Smooth muscle cell (in vitro differentiated cells): ENCODE data around the gene ESRRG. TPM values are rescaled to one million over a fixed set of nuclear protein-coding genes. Genes with fewer than 3 reads are reported as not detected.

Experiments used
- DNase-seq: peaks from one replicate; lab custom pipeline; 2025; ENCODE audit not compliant: unreplicated experiment; lab: John Stamatoyannopoulos, UW
- H2AFZ ChIP-seq: fragments of 200-600 bp; sonication (generic); 2 replicates; pipeline ENCODE4 v1.6.0; 2016; ENCODE audit warnings: antibody characterized with exemption, low read depth, mild to moderate bottlenecking
- H3F3A ChIP-seq: fragments of 200-600 bp; sonication (generic); 2 replicates; pipeline ENCODE4 v1.6.0; 2017; ENCODE audit warnings: antibody characterized with exemption, low read depth
- H3K27ac ChIP-seq: fragments of 200-600 bp; sonication (generic); 2 replicates; pipeline ENCODE4 v1.5.1; 2016; ENCODE audit warnings: low read depth, mild to moderate bottlenecking
- H3K27me3 ChIP-seq: fragments of 200-600 bp; sonication (generic); 2 replicates; pipeline ENCODE4 v1.6.1; 2016; ENCODE audit warnings: low read depth, mild to moderate bottlenecking
- H3K36me3 ChIP-seq: fragments of 200-600 bp; sonication (generic); 2 replicates; pipeline ENCODE4 v1.5.1; 2016; ENCODE audit warnings: low read depth
- H3K4me1 ChIP-seq: fragments of 200-600 bp; sonication (generic); 2 replicates; pipeline ENCODE4 v1.5.1; 2016; ENCODE audit warnings: low read depth
- H3K4me2 ChIP-seq: fragments of 200-600 bp; sonication (generic); 2 replicates; pipeline ENCODE4 v1.6.0; 2016; ENCODE audit warnings: mild to moderate bottlenecking
- H3K4me3 ChIP-seq: fragments of 200-600 bp; sonication (generic); 2 replicates; pipeline ENCODE4 v1.5.1; 2016; ENCODE audit warnings: mild to moderate bottlenecking
- H3K79me2 ChIP-seq: fragments of 200-600 bp; sonication (generic); 2 replicates; pipeline ENCODE4 v1.6.0; 2016; ENCODE audit warnings: low read depth, mild to moderate bottlenecking
- H3K9ac ChIP-seq: fragments of 200-600 bp; sonication (generic); 2 replicates; pipeline ENCODE4 v1.6.0; 2016; ENCODE audit warnings: low read depth
- H3K9me3 ChIP-seq: fragments of 200-600 bp; sonication (generic); replicated peaks from 2 replicates; pipeline ENCODE4 v1.5.1; 2016; ENCODE audit warnings: low read depth
- H4K20me1 ChIP-seq: fragments of 200-600 bp; sonication (generic); 2 replicates; pipeline ENCODE4 v1.6.0; 2016; ENCODE audit warnings: low read depth
- WGBS: methylation state at CpG from one replicate; pipeline ENCODE4 v1.1.7; 2016; ENCODE audit warnings: low lambda C conversion rate; 5-methylcytosine and 5-hydroxymethylcytosine counted together
- polyA plus RNA-seq: library from polyadenylated mRNA; unstranded; fragments of >200 nt; fragmentation: Nextera tagmentation; extraction: Ambion mirVana; gene quantifications from 2 replicates; pipeline ENCODE4 v1.2.1, GENCODE V29; 2016
- total RNA-seq: library from RNA; depleted of rRNA; stranded (reverse); fragments of >200 nt; gene quantifications from 2 replicates; pipeline ENCODE4 v1.2.3, GENCODE V29; 2014
- TF ChIP-seq, protein P1 (sequence below): fragments of 200-600 bp; sonication (generic); IDR thresholded peaks from 2 replicates; pipeline ENCODE4 v1.5.1; 2017; ENCODE audit warnings: borderline replicate concordance, mild to moderate bottlenecking, antibody characterized with exemption; ENCODE audit not compliant: insufficient read depth, poor library complexity, severe bottlenecking

ESRRG gene
- total and polyA plus RNA-seq, 2 experiments from 2014 or later: 0.26 TPM; not detected in 1

DNA sequence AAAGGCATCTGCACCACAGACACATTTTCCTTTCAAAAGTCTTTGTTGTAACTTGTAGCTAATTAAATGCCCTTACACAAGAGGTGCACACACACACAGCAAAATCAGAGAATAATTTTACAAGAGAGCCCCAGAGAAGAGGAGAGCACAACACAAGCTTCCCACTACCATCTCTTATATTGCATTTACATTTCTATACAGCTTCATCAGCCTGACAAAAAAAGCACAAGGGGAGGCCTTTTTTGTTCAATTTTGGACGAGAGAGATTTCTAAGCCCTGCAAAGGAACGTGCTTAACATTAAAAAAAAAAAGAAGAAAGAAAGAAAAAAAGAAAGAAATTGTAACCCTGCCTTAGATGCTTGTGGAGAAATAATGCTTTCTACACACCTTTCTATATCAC lies 17.1 kb upstream of the ESRRG start:
- H2AFZ ChIP-seq: no peak overlapping the region
- TF ChIP-seq, protein P1, sequence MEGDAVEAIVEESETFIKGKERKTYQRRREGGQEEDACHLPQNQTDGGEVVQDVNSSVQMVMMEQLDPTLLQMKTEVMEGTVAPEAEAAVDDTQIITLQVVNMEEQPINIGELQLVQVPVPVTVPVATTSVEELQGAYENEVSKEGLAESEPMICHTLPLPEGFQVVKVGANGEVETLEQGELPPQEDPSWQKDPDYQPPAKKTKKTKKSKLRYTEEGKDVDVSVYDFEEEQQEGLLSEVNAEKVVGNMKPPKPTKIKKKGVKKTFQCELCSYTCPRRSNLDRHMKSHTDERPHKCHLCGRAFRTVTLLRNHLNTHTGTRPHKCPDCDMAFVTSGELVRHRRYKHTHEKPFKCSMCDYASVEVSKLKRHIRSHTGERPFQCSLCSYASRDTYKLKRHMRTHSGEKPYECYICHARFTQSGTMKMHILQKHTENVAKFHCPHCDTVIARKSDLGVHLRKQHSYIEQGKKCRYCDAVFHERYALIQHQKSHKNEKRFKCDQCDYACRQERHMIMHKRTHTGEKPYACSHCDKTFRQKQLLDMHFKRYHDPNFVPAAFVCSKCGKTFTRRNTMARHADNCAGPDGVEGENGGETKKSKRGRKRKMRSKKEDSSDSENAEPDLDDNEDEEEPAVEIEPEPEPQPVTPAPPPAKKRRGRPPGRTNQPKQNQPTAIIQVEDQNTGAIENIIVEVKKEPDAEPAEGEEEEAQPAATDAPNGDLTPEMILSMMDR: no peak
- H3K9ac ChIP-seq: no peak overlapping the region
- H3K4me2 ChIP-seq: no peak overlapping the region
- 25% methylated on average over 2 of the region's 2 CpGs for WGBS
- no peaks in the 10 kb centered on the region for H3K9me3 ChIP-seq
- no peak overlapping the region for H3K4me3 ChIP-seq
- H3F3A ChIP-seq: no peaks in the 10 kb centered on the region
- H3K27me3 ChIP-seq: peaks cover 12% of the 10 kb centered on the region
- no peaks in the 10 kb centered on the region for H3K79me2 ChIP-seq
- no peak overlapping the region for H3K27ac ChIP-seq
- no peak for DNase-seq
- H3K4me1 ChIP-seq: peaks cover 5% of the 10 kb centered on the region
- no peaks in the 10 kb centered on the region for H3K36me3 ChIP-seq
- no peaks in the 10 kb centered on the region for H4K20me1 ChIP-seq

DNA sequence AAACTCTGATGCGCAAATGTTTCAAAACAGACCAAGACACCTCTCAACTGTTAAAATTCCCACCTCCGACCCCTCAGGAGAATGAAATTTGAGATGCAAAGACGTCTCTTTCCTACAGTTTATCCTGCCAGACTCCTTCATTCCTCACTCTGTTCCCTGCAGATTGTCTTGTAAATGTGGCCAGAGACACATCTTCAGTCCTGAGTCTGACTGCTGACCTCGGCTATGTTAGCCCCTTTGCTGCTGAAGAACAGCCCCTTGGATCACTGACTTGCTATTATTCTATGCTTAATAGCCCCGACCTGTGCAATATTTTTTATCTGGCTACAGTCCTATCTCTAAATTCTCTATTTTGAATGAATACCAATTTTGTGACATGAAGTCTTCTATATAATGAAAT lies 16.6 kb upstream of the ESRRG start:
- Histone ChIP-seq H3K27ac (no peak overlapping the region), H3K9ac (no peak overlapping the region), H2AFZ (no peak overlapping the region), H3K36me3 (no peaks in the 10 kb centered on the region), H3K4me2 (no peak overlapping the region), H3K79me2 (no peaks in the 10 kb centered on the region), H4K20me1 (no peaks in the 10 kb centered on the region), H3K4me1 (peaks cover 5% of the 10 kb centered on the region), H3K27me3 (peaks cover 7% of the 10 kb centered on the region), H3F3A (no peaks in the 10 kb centered on the region), H3K4me3 (no peak overlapping the region), H3K9me3 (no peaks in the 10 kb centered on the region)
- no peak for DNase-seq
- TF ChIP-seq, protein P1: no peak
- 28% methylated on average over 5 of the region's 5 CpGs for WGBS

DNA sequence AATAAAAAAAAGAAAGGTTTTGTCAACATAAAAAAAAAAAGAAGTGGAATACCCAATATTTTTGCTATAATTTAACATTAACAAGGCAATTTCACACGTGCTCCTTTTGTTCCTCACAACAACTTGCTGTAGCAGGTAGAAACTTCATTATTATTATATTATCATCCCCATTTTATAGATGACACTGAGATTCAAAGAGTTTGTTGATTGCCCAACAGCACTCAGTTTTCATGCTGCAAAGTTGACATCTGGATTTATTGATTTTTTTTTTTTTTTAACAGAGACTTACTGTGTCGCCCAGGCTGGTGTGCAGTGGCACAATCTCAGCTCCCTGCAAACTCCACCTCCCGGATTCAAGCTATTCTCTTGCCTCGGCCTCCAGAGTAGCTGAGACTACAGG lies 8.9 kb upstream of the ESRRG start:
- Histone ChIP-seq H2AFZ (no peak overlapping the region), H3K27me3 (peaks cover 11% of the 10 kb centered on the region), H3K4me2 (no peak overlapping the region), H3K27ac (no peak overlapping the region), H3K9me3 (no peaks in the 10 kb centered on the region), H3K9ac (no peak overlapping the region), H3K36me3 (no peaks in the 10 kb centered on the region), H3K4me1 (peaks cover 5% of the 10 kb centered on the region), H3K4me3 (no peak overlapping the region), H4K20me1 (no peaks in the 10 kb centered on the region), H3F3A (no peaks in the 10 kb centered on the region), H3K79me2 (no peaks in the 10 kb centered on the region)
- TF ChIP-seq, protein P1: no peak
- WGBS: 94% methylated on average over 4 of the region's 4 CpGs
- DNase-seq: no peak

- Histone ChIP-seq H3K4me1 (peaks cover 5% of the 10 kb centered on the region), H2AFZ (no peak overlapping the region), H3K9me3 (no peaks in the 10 kb centered on the region)
Measured at GRCh38 chr1:216731562-216731961, 8.3 kb upstream of the ESRRG start.

More at GRCh38 chr1:216731562-216731961, 8.3 kb upstream of the ESRRG start:
- Histone ChIP-seq H3K27ac (no peak overlapping the region), H3K4me2 (no peak overlapping the region), H3K4me3 (no peak overlapping the region), H3K36me3 (no peaks in the 10 kb centered on the region), H4K20me1 (no peaks in the 10 kb centered on the region), H3K9ac (no peak overlapping the region), H3K79me2 (no peaks in the 10 kb centered on the region), H3K27me3 (peaks cover 16% of the 10 kb centered on the region), H3F3A (no peaks in the 10 kb centered on the region)
- TF ChIP-seq, protein P1: no peak
- no peak for DNase-seq
- 84% methylated on average over 6 of the region's 6 CpGs for WGBS
